Activated CD4-positive, alpha-beta T cell treated with anti-CD3 and anti-CD28 coated beads, Interleukin-2, amount 50 U/mL, for 4 hours (primary cell): ENCODE results near the gene LMAN1L.

Experiments
- DNase-seq, 2 experiments: peaks; one replicate each; pipeline ENCODE4 v3.0.0-alpha.2; 2020

LMAN1L gene

DNA sequence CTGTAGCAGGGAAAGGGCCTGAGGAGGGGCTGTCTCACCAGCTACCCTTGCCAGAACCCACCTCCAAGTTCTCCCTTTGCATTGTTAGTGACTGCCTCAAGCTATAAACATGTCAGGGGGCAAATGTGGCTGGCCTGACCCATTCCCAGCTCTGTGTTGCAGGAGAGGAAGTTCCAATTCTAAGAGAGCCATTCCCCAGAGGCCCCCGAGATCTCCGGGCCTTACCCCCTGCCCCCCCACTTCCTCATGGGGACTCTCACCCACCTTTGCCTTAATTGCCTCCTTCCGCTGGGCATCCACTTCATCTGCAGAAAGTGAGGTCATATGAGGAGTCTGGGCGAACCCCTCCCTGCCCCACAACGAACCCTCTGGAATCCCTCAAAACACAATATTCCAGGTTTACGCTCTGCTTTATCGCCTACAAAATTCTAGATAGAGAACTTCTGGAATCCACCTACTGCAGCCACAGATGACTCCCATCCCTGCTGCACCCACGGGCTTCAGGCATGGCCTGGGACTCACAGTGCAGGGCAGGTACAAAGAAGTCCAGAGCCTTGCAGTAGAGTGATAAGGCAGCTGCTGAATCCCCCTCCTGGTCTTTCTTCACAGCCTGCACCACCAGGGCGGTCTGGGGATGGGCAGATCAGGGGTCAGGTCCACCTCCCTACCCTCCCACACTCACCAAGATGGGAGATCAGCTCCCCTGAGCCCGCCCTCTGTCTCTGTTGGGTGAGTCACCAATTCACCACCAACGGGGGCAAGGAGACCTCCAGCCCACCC lies 26.3 kb downstream of the LMAN1L start:
- DNase-seq, result no peak

DNA sequence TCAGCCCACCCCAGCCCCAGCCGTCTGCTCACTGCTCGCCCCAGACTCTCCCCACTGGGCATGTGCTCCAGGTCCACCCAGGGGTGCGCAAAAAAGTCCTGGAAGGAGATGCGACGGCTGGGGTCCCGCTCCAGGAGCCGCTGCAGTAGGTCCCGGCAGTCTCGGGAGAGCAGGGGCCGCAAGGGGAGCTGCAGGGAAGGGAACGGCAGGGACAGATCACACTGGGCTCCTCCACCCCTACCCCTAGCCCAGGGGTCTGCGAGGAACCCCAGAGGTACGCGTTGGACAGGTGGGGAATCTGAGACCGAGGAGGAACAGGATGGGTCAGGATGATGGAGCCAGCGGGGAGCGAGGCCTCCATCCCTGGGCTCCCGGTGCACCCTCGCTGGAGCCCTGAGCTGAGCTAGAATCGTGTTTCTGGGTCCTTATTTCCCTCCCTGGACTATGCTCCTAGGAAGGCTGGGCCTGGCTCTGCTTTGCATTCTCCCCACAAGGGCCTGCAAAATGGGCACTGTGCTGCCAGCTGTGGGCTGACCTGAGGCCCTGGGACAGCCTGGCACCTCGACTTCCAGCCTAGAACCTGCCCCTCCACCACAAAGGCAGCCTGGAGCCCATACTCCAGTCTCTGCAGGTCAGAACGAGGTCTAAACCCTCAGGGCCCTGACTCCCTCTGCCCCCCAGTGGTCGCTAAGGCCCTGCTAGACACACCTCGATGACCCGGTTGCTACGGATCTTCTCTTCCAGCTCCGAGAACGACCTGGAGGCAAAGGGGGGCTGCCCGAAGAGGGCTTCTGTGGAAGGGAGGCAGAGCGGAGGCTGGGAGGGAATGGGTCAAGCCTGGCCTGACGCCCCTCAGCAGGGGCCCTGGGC lies 27.1 kb downstream of the LMAN1L start:
- DNase-seq, result no peak

DNA sequence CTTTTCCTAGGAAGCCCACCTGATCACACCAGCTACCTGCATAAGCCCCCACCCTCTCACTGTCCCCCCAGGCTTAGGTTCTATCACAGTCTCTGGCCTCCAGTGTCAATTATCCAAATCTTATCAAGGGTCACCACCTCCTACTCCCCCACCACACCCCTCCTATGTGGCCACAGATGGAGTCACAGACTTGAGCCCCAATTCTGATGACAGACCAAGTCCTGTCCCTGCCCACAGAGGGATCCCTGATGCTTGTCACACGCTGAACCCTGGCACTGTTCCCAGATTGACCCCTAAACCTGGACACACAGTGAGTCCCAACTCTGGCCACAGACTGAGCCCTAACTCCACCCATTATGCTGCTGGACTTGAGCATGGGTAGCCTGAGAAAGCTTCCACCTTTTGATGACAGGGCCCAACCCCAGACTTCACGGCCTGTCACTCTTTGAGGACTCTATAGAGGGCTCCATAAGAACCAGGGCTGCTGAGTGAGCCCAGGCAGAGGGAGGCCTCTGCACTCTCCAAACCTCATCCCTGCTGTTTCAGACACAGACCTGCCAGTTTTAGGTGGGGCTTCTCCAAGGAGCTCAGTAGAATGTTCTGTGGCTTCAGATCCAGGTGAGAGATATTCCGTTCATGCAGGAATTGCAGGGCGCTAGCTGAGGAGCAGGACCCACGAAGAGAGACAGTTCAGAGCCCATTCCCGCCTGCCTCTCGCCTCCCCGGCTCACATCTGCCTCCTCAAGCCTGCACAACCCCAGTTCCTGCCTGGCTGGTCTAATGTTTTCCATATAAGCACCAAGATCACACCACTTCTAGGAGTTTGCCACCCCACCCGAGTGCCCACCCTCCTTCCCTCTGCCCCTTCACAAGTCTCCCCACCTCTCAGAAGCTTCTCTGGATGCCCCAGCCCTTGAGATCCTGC lies 28.5 kb downstream of the LMAN1L start:
- no peak for DNase-seq

DNA sequence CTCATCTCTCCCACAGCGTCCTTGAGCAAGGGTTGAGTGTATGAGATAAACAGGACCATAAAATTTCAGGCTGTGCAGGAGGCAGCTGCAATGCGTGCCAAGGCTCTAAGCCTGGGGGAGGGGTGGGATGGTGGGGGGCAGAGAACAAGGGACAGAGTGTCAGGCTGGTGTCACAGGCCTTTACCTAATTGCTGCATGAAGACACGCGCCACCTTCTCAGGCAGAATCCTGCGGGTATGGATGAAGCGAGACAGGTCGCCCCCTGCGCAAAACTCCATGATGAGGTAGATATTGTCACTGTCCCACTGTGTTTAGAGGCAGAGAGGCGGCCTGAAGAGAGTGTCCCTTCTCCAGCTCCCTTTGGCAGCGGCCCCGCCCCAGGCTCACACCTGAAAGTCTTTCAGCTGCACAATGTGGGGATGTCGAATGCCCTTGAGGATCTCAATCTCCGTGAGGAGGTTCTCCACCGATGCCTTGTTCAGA lies 29.3 kb downstream of the LMAN1L start:
- DNase-seq, result no peak

DNA sequence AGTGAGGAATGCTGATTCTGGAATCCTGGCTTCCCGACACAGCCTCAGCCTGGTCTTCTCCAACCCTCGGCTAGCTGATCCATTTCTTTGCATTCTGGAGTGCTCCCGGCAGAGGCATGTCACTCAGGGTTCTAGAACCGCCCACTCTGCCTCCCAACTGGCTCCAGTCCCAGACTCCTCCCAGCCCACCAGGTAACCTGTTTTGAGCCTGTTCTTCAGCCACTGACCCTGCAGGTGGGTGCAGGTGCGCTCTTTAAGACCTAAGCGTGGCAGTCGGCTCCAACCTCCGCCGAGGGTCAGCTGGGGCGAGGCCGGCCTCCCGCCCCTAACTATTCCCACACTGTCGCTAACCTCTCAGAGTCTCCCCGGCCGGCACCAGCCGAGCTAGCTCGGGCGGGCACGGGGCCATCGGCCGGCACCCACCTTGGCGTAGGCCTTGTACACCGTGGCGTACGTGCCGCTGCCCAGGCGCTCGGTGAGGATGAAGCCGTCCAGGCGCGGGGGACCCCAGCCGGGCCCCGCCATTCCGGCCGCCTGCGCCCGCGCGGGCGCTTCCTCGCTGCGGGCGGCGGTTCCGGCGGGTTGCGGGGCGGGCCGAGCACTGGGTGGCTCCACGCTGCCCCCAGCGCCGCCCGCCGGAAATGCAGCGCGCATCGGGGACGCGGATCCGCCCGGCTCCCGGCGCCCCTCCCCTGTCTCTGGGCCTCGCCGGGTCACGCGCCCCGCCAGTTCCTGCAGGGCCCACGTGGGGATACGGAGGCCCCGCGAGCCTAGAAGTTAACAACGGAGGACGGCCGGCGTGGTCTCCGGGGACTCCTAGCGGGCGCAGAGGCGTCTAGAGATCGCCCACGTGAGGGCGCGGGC lies 30.2 kb downstream of the LMAN1L start, which contains the start of gene ULK3:
Gene ULK3, minus strand, starts transcription at position 576 of the 864 bp plus-strand sequence. Its CDS starts 51 bp downstream, at position 525.
- peak; percentile 85 to 89 for DNase-seq

DNA sequence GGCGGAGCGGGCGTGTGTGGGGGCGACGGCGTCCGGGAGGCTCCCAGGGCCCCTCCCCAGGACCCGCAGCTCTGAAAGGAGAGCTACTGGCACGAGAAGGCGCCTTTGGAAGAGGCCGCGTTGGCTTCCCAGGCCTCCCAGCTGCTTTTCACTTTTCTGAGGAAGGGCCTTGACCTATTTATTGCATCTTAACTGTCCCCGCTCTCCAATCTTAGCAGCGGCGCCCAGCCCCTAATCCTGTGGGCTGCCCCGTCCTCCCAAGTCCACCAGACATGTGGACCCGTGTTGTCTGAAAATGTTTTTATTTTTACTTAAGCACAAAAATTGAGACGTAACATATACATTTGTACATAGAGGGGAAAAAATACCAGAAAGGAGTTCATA lies 30.8 kb downstream of the LMAN1L start:
- DNase-seq, result no peak

DNA sequence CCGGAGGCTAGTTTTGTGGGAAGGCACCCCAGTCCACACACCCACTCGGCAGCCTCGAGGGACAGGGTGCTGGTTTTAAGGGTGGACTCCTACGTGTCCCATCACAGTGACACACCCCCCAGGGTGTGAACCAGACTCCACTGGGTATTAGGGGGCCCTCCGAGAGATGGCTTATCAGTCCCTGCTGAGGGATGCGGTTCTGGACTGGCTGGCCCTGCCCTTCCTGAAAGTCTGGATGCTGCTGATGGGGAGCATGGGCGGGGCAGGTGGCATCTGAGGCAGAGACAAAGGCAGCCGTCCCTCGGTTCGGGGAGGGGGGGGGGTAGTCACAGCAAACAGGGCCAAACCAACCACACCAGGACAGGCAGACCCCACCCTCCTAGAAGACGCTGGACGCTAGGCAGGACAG lies 31.3 kb downstream of the LMAN1L start:
- no peak for DNase-seq

DNA sequence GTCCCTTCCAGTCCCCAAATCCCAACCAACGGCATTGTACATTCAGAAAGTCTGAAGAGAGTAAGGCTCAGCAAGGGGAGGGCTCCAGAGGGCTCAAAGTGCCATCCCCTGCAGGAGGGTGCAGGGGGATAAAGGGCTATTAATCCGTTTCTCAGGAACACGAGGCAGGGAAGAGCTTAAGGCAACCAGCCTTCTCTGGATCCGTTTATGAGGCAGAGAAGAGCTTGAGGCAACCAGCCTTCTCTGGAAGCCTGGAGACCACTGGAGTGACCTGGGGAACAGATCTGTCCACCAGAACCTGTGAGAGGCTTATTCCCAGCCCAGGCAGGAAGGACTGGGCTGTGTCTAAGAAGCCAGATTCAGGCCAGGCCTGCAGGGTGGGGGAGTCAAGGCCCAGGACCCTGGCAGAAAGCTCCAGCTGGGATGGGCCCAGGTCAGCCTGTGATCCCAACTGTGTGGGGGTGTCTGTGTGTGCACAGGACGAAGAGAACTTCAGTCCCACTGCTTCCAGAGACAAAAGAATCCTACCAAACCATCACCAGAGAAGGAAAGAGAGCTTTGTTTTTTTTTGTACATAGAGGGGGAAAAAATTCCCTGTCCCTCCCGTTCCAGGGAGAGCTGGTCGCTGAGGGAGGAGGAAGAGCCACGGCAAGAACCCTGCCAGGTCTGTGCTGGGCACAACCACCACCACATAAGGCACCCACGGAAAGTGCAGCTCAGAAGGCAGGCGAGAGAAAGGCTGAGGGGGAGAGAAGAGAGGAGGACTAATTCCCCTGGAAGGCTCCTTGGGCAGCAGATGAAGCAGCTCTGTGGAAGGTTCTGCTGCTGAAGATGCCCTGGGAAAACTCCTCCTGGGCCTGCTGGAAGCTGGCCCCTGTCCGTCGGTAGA lies 31.9 kb downstream of the LMAN1L start:
- peak in 1 of 2 experiments; percentile 19 for DNase-seq

DNA sequence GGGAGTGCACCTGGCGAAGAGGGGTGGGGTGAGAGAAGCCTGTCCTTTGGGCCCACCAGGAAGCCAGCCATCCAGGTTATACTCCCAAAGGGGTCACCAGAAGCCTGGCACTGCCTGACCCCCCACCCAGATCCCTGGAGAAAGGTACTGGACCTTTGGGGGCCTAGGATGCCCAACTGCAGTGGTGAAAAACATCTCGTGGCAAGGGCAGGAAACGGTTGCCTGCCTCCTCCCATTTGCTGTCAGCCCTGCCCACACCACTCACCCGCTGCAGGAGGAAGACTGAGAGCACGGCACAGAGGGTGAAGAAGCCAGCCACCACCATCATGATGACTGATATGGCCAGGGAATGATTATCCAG lies 32.6 kb downstream of the LMAN1L start:
- peak; percentile 50 to 55 for DNase-seq

DNA sequence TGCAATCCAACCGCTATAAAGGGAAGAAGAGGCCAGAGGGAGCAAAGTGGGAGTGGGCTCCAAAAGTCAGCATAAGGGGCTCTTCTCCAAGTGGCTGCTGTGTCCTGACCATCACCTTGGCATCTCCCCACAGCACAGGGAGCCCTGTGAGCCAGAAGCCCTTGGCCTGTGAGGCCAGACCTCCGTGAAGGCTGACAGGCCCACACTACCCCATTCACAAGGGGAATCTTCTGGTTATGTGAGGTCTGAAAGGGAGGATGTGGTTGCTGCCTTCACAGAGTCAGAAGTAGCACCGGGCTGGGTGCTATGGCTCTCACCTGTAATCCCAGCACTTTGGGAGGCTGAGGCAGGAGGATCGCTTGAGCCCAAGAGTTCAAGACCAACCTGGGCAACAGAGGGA lies 32.9 kb downstream of the LMAN1L start:
- no peak for DNase-seq

DNA sequence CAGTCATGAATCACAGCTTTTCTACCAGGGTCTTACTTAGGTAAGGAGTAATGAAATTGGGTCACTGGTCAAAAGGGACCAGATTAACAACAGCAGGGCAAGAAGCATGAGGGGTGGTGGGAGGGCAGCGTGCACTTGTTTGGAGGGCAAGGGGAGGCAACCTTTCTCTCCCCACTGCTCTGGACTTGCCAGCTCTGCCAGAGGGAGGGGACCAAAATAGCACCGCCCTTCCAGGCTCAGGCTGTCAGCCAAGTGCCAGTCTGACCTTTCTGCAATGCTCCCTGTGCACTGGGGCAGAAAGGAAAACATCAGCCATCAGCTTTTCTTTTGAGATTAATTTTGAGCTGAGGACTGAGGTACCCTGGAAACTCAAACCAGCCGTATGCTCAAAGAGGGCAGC lies 34.8 kb downstream of the LMAN1L start:
- no peak for DNase-seq

DNA sequence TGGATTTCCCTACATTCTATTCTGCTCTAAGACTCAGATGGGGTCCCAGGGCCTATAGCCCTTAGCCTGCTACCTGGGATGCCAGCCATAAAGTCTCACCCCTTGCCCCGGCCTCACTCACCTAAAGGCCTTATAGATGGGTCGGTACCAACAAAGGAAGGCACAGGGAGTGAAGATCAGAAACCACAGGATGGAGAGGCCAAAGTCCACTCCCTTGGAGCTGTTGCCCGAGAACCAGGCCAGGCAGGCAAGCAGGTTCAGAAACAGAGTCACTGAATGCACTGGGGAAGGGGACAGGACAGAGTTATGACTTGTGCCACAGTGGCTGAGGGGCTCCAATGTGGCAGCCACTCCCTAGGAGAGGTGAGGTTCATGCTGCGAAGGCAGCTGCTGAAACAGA lies 37.8 kb downstream of the LMAN1L start:
- no peak for DNase-seq

DNA sequence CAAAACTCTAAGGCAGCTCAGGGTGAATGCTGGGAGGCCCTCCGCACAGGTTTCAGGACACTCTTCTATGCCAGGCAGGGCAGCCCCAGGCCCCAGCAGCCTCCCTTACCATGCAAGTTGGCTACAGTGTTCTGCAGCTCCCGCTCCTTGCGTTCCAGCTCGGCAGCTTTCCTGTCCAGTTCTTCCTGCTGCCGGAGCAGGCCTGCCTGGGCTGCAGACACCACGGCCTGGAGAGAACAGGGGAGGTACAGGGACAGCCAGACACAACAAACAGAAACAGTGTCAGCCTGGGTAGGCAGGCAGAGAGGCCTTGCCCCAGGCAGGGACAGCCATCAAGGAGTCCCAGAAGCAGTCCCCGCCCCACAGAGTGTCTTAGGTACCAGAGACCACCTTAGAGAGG lies 39.3 kb downstream of the LMAN1L start:
- DNase-seq, result no peak

DNA sequence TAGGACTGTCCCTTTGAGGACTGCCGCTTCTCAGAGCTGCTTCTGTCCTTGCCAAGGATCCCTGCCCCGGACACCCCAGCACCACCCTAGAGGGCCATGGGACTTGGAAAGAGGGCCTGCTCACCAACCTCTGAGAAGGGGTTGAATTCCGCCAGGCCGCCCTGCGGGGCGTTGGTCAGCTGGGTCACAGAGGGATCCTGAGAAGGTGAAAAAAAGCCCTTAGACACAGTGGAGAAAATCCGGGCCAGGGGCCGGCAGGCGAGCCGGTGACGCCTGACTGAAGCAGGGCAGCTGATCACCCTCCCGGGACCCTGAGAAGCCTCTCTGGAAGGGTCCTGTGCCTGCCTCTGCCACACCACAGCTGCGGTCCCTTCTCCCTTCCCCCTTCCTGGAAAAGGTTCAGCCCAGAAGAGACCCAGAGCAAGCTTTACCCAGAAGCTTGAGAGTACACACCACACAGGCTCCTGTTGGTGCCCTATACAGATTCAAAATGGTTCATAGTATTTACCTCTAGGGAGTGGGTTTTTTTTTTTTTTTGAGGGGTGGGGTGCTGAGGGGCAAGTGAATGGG lies 41.9 kb downstream of the LMAN1L start:
- no peak for DNase-seq

DNA sequence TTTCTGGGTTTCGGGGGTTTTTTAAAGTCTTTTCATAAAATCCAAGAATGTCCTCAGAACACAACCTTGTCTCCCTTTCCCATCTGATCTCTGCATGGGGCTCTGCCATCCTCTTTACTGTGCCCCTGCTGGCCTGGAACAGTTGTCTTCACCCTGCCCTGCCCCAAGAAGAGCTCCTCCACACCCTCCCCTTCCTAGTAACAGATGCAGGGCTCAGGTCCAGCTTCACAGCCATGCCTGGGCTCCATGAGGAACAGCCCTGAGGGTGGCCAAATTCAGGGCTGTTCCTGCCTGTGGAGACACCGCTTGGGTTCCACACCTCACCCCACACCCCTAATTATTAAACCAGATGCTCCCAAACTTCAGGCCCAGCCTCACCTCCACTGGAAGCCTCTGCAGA lies 43.2 kb downstream of the LMAN1L start:
- DNase-seq, result no peak

DNA sequence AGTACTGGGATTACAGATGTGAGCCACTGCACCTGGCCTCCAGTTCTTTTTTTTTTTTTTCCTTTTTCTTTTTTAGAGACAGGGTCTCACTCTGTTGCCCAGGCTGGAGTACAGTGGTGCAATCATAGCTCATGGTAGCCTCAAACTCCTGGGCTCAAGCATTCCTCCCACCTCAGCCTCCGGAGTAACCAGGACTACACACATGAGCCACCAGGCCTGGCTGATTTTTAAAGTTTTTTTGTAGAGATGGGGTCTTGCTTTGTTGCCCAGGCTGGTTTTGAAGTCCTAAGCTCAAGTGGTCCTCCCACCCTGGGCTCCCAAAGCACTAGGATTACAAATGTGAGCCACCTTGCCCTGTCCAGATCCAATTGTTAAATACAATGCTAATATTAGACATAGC lies 43.9 kb downstream of the LMAN1L start:
- no peak for DNase-seq

DNA sequence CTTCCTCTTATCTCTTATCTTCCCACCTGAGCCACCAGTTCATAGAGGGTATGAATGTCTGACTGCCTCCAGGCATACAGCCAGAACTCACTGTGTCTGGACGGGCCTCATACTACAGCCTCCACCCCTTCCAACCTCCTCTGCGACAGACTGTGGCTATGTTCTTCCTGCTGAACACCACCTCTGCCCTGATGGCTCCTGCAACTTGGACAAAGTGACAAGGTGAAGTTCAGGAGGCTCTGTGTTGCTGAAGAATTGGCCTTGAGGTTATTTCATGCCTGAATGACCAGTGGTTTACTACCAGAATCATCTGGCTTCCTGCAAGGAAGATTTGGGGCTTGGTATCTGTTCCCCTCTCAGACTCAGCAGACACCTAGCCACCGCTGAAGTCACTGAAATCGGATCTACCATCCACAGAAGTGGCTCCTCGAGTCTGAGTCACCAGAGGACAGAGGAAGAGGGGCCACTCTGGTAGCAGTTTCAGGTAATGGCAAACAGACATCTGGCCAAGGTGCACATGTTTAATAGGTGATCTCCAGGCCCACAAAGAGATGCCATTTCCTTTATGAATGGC lies 44.5 kb downstream of the LMAN1L start:
- DNase-seq, result no peak

DNA sequence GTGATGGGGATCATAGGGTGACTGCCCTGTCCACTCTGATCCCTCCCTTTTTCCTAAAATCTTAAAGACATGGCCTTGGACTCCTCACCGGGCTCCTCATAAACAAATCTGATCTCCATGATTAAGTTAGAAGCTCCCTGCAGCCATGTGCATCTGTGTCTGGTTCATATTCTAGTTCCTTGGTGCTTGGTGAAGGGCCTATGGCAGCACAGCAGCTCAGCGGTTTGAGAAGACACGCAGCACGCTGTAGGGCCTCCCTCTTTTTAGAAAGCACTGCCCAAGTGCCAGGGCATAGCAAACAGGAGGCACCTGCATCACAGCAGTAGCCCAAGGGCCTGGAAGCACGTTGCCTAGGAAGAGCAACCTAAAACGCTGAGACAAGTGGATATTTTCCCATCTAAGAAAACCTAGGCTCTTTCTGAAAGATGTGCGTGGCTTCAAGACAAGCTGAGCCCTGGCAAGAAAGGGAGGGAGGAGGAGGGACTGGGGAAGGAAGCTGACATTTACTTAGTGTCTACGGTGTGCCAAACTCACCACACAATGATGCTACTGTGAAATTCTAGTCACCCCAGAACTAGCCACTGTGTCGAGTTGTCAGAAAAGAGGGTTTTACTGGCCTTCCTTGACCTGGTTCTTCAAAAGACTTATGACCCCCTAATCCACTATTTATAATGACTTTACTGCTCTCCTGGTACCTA lies 45.2 kb downstream of the LMAN1L start:
- DNase-seq, result no peak

DNA sequence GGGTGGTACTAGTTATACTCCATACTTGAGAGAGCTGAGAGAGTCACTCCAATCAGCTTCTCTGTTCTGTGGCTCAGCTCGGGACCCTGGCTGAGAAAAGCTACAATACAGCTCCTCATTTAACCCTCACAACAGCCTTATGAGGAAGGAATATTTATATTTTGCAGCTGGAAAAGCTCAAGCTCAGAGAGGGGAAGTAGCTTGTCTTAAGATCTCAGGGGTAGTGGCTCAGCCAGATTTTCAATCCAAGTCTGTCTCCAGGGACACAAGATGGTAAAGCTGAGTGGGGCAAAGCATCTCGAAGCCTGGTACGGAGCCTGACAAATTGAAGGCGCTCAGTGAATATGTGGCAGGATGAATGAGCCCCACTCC lies 45.7 kb downstream of the LMAN1L start:
- no peak for DNase-seq
